GM19397 (cell line): ENCODE measurements around the gene SRPK1.

ENCODE experiments used
- ATAC-seq: cut with Tn5 transposase; IDR thresholded peaks from one replicate; pipeline ENCODE4 v1.9.1; 2021; ENCODE audit warnings: mild to moderate bottlenecking, moderate library complexity; ENCODE audit not compliant: unreplicated experiment

Gene SRPK1

DNA sequence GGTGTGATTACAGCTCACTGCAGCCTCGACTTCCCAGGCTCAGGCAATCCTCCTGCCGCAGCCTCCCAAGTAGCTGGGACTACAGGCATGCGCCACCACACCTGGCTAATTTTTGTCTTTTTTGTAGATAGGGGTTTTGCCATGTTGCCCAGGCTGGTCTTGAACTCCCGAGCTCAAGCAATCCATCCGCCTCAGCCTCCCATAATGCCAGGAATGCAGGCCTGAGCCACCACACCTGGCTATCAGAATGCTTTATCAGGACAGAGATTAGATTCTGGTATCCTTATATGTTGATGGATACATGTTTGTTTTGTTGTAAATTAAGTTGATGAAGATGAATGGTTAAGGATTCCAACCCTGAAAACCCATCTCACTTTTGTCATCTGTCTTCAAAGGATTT is 91.6 kb downstream of the SRPK1 start:
- ATAC-seq: no peak

DNA sequence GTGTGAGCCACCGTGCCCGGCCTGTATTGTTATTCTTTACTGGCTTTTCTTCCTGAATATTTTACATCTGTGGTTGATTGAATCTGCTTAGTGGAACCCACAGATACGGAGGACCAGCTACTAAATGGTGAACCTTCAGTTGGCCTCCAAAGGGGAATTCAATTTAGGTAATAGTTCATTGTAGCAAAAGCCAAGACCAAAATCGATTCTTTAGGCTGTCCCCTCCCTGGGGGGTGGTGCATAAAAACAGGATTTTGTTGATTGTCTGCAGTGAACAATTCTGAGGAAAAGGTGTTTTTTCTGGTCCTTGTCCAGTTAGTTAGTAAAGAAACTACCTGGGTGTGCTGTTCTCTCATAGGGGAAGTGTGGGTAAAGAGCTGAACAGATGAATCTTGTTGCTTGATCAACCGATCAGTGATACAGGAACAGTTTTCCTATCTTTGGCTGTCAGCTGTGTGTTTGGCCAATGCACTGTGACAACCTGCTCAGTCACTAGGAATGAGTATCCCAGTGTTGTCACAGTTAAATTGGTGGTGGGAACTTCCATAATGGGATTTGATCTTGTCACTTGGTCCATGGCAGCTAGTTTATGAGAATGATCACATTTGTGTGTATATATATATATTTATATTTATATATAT is 96.2 kb downstream of the SRPK1 start:
- ATAC-seq: no peak

GRCh38 chr6:35823601-35824000 is 97.3 kb downstream of the SRPK1 start:
- no peak for ATAC-seq

DNA sequence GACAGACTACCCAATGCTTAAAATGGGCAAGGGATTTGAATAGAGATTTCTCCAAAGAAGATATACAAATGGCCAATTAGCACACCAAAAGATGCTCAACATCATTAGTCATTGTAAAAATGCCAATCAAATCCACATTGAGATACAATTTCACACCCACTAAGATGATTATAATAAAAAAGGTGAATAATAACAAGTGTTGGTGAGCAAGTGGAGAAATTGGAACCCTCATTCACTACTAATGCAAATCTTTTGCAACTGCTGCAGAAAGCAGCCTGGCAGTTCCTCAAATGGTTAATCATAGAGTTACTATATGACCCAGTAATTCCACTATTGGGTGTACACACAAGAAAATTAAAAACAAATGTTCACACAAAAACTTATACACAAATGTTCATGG is 103.4 kb downstream of the SRPK1 start:
- no peak for ATAC-seq

- ATAC-seq: no peak
These were observed 109.3 kb downstream of the SRPK1 start for GRCh38 chr6:35811699-35811995.

DNA sequence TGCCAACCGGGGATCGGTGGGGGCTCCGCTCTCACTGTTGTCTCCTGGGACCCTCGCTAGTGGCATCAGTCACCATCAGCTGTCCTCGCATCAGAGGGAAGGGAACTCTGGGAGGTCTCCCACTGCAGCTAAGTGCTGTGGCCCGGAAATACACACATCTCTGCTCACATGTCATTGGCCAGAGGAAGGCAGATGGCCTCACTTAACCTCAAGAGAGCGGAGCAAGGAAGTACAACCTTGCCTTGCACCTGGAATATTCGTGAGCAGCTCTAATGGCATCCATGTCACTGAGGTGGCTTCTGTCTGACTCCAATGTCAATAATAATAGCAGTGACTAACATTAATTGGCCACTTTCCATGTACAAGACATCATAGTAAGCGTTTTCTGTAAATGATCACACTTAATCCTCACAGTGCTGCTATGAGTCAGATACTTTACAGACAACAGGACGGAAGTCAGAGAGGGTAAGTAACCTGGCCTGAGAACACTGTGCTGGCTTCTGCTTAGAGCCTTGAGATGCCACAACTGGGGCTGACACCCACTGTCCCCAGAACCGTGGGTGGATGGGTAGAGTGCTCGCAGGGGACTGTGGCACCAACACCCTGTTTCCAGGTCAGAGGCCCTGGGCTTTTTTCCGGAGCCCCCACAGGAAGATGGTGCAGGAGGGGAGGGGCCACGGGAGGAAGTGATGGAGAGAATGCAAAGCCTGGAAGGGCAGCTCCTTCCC is 109.8 kb downstream of the SRPK1 start:
- no peak for ATAC-seq

- no peak for ATAC-seq
These were observed 111.1 kb downstream of the SRPK1 start for GRCh38 chr6:35809809-35810208.

- ATAC-seq: no peak
These were observed 112.2 kb downstream of the SRPK1 start for GRCh38 chr6:35808688-35809087.

- no peak for ATAC-seq
These were observed 115.7 kb downstream of the SRPK1 start, which contains the start of gene LHFPL5 for GRCh38 chr6:35804996-35805736. Gene LHFPL5, plus strand, starts transcription at chr6:35805352. Its CDS starts 319 bp downstream, at chr6:35805671.

- no peak for ATAC-seq
These were observed 119.8 kb downstream of the SRPK1 start for GRCh38 chr6:35801148-35801547.

- ATAC-seq: no peak
These were observed 122.2 kb downstream of the SRPK1 start for GRCh38 chr6:35798706-35799105.

- ATAC-seq: no peak
These were observed 122.9 kb downstream of the SRPK1 start for GRCh38 chr6:35797837-35798526.

- no peak for ATAC-seq
These were observed 124.7 kb downstream of the SRPK1 start for GRCh38 chr6:35796236-35796635.

DNA sequence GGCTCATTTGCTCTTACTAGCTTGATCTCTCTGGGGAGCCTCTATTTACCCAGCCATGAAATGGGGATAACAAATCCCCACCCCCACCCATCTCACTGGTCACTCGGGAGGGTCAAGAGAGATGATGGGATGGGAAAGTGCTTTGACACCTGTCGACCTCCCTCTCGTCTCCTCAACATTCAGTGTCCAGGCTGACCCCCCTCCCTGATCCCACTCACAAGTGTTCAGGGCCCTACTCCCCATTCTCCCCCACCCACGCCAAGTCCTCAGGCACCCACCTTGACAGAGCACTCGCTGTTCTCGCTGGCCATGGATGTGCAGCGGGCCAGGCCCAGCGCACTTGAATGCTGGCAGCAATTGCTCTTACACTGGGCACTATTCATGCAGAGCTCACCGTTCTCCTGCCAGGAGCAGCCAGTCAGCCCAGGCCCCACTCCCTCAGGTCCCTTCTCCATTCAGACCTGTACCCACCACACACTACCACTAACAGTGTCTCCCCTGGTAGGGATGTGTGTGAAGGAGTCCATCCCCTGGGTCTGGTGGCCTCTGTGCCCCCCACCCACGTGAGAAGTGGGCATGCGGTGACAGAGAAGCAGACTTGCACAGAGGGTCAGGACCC is 125.3 kb downstream of the SRPK1 start:
- no peak for ATAC-seq

GRCh38 chr6:35794536-35795452 is 126.1 kb downstream of the SRPK1 start:
- ATAC-seq: no peak

DNA sequence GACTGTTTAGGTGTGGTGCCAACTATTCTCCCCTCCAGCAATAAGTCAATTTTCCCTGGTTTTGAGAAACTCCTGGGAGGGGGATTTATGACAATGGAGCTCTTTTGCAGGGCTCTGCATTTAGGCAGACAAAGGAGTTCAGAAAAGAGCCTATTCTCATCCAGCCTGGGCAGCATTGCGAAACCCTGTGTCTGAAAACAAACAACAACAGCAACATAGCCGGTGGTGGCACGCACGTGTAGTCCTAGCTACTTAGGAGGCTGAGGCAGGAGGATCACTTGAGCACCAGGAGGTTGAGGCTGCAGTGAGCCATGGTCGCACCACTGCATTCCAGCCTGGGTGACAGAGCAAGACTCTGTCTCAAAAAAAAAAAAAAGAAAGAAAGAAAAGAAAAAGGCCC is 130.2 kb downstream of the SRPK1 start:
- ATAC-seq: no peak

DNA sequence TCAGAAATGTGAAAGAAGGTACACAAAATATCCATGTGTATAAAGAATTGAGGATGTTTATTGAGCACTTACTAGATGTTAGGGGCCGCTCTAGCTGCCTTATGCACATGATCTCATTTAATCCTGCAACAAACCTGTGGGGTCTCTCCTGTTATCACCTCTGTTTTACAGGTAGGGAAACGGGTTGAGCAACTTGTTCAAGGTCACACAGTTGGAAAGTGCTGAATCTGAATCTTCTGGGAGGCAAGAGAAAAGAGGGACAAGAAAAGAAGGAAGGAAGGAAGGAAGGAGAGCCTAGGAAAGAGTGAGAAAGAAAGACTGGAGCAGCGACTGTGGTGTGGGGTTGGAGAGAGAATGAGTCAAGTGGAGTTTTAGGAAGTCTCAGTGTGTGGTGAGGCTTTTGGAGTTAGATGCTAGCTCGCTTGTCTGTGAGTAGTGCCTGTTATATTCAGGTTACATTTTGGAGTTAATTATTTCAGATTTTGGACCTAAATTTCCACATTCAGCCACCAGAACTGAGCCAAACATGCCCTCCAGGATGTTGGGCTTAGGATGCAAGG is 132.4 kb downstream of the SRPK1 start:
- ATAC-seq: no peak

DNA sequence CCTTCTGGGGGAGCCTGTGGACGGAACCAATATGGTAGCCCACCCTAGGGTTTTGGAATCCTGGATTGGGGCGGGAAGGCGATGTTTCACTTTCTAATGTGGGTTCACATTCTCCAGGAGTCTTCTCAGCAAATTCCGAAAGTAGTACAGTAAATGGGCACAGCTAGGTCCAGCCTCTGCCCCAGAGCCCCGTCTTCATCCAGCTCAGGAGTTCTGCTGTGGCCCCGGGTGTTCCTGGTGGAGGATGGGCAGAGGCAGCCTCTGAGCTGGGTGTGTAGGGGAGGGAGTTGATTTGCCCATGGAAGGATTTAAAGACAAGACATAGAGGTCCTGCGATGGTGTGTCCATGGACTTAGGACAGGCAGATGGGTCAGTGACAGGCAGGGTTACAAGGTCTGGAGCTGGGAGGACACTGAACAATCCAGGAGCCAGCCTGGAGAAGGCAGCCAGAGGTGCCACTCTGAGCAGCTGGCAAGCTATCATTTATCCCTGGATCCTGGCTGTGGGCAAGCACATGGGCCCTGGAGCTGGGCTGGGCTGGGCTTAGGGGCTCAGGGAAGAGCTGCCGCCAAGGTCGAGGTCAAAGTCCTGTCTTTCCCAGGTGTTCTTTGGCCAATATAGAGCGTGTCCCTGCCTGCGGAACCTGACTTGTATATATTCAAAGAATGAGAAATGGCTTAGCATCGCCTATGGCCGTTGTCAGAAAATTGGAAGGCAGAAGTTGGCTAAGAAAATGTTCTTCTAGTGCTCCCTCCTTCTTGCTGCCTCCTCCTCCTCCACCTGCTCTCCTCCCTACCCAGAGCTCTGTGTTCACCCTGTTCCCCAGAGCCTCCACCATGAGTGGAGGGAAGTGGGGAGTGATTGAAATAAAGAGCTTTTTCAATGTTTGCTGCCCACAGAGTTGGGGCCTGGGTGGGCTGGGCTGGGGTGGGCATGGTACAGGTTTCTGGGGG is 133.4 kb downstream of the SRPK1 start:
- ATAC-seq: no peak

DNA sequence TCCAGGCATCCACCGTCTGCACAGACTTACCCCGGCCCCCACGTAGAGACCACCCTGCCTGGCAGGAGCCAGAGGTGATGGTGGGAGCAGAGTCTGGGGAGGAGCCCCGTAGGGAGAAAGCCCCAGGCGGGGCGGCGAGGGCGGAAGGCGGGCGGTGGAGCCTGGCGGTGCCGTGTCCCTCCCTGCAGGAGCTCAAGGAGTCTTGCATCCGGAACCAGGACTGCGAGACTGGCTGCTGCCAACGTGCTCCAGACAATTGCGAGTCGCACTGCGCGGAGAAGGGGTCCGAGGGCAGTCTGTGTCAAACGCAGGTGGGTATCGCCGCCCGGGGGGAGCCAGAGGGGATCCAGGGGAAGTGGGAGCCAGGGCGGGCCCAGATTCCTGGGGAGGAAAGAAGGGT is 134.1 kb downstream of the SRPK1 start:
- ATAC-seq: no peak
